ENCODE data around the gene OR14C36. TPM values are rescaled to one million over a fixed set of nuclear protein-coding genes. Genes with fewer than 3 reads are reported as not detected.

The OR14C36 gene
- total and polyA plus RNA-seq, 2 of the 8 experiments (the other 6 are each of a cell fraction or from before 2014, with no cell fraction given) = not detected

DNA sequence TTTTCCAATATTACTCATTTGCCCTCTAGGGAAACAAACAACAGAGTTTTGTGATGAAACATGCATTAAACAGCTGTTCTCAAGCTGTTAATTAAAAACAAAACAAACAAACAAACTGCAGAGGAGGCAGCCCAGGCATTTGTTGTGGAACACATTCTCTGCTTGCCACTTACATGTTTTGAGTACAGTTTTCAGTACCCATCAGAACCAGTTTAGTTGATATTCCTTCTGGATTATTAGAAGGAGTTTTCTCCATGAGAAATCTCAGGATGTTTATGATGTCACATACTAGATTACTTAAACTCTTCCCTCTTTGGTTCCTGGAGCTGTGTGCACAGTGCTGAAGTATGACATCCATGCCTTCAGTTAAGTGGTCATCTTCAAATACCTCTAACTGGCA, 26.9 kb downstream of the OR14C36 start, which contains the start of gene OR2T6:
Gene OR2T6, plus strand, starts transcription at position 301 of the 400 bp plus-strand sequence. CDS start 11,863 bp downstream, outside the sequence.
- Histone ChIP-seq H3K23ac (ENCODE audit: insufficient read length) (no peak within 1 kb of the TSS), H3K9me3 (ENCODE audit: insufficient read depth in 2 of 2, low read depth in 1 of 2, low read length in 1 of 2) (peaks cover 62 to 68% of the 10 kb centered on the region in 2 experiments), H3K23me2 (ENCODE audit: low read depth, low read length) (no peaks in the 10 kb centered on the region), H3K4me1 (replicated peaks in 1 of 4; ENCODE audit: control insufficient read depth in 3 of 4, insufficient read depth in 4 of 4, low read length in 3 of 4) (no peaks in the 10 kb centered on the region), H3K4ac (replicated peaks; ENCODE audit: insufficient read length, low read depth, low read length) (no peak within 1 kb of the TSS), H4K8ac (ENCODE audit: extremely low read depth, insufficient read depth, low read length) (no peak within 1 kb of the TSS), H3K27ac (ENCODE audit: low read depth, low read length) (no peak within 1 kb of the TSS), H3K4me3 (ENCODE audit: extremely low read depth in 1 of 4, insufficient read depth in 2 of 4, low read depth in 3 of 4, low read length in 4 of 4) (no peak within 1 kb of the TSS), H3K79me2 (ENCODE audit: control insufficient read depth in 1 of 2, insufficient read depth in 2 of 2, low read length in 2 of 2) (no peaks in the 10 kb centered on the region), H4K5ac (ENCODE audit: insufficient read length, low read depth, low read length) (no peak within 1 kb of the TSS), H3K9ac (replicated peaks in 1 of 4; ENCODE audit: extremely low read depth in 1 of 4, low read depth in 3 of 4, low read length in 3 of 4) (no peak within 1 kb of the TSS), H3K36me3 (ENCODE audit: control insufficient read depth in 2 of 4, insufficient read depth in 4 of 4, low read length in 3 of 4) (no peaks in the 10 kb centered on the region; a peak in 1 of 8 replicates), H4K91ac (replicated peaks; ENCODE audit: insufficient read length, low read length) (no peak within 1 kb of the TSS), H3K27me3 (replicated peaks in 1 of 4; ENCODE audit: control insufficient read depth in 3 of 4, extremely low read depth in 1 of 4, insufficient read depth in 3 of 4, low read length in 3 of 4) (no peaks in the 10 kb centered on the region), H4K20me1 (replicated peaks in 1 of 2; ENCODE audit: control insufficient read depth in 1 of 2, insufficient read depth in 2 of 2, low read length in 2 of 2) (no peaks in the 10 kb centered on the region), H2BK20ac (ENCODE audit: low read length) (no peak within 1 kb of the TSS), H2BK120ac (replicated peaks; ENCODE audit: low read depth, low read length) (no peak within 1 kb of the TSS), H3K4me2 (ENCODE audit: insufficient read depth in 1 of 2, low read depth in 2 of 2, low read length in 2 of 2) (no peak within 1 kb of the TSS), H3K79me1 (ENCODE audit: low read depth, low read length) (no peaks in the 10 kb centered on the region), H3K18ac (ENCODE audit: extremely low read depth, low read length) (no peak within 1 kb of the TSS), H2BK15ac (ENCODE audit: low read length) (no peak within 1 kb of the TSS), H3K56ac (replicated peaks; ENCODE audit: insufficient read length, low read depth, low read length) (no peak within 1 kb of the TSS), H2BK5ac (ENCODE audit: low read depth, low read length) (no peak within 1 kb of the TSS), H2AFZ (ENCODE audit: low read length) (no peak within 1 kb of the TSS), H2BK12ac (ENCODE audit: low read depth, low read length) (no peak within 1 kb of the TSS), H2AK5ac (ENCODE audit: low read depth, low read length) (no peak within 1 kb of the TSS), H3K14ac (ENCODE audit: insufficient read length) (no peak within 1 kb of the TSS)
- DNase-seq (ENCODE audit: low read depth in 1 of 2, low spot score in 2 of 2) = no peak
- no peak for FAIRE-seq
- CTCF ChIA-PET (ENCODE audit: partially characterized antibody) = no interaction called here
- POLR2A ChIA-PET (ENCODE audit: partially characterized antibody) = no interaction called here
- TF ChIP-seq RFX5 (IDR thresholded peaks at IDR 0.05; ENCODE audit: borderline replicate concordance, low read depth, low read length) = no peak
- TF ChIP-seq MAFK (IDR thresholded peaks at IDR 0.05; ENCODE audit: low read depth, low read length) = no peak
- TF ChIP-seq, protein P1, sequence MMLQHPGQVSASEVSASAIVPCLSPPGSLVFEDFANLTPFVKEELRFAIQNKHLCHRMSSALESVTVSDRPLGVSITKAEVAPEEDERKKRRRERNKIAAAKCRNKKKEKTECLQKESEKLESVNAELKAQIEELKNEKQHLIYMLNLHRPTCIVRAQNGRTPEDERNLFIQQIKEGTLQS (IDR thresholded peaks at IDR 0.05; ENCODE audit: insufficient read depth, low read depth, low read length) = no peak
- no peak for TF ChIP-seq RAD21 (IDR thresholded peaks at IDR 0.05 in 1 of 2, conservative IDR thresholded peaks at IDR 0.05 in 1 of 2; ENCODE audit: low read depth in 2 of 2, low read length in 2 of 2)
- TF ChIP-seq, protein P2, sequence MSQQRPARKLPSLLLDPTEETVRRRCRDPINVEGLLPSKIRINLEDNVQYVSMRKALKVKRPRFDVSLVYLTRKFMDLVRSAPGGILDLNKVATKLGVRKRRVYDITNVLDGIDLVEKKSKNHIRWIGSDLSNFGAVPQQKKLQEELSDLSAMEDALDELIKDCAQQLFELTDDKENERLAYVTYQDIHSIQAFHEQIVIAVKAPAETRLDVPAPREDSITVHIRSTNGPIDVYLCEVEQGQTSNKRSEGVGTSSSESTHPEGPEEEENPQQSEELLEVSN (IDR thresholded peaks at IDR 0.05) = no peak
- TF ChIP-seq, protein P3, sequence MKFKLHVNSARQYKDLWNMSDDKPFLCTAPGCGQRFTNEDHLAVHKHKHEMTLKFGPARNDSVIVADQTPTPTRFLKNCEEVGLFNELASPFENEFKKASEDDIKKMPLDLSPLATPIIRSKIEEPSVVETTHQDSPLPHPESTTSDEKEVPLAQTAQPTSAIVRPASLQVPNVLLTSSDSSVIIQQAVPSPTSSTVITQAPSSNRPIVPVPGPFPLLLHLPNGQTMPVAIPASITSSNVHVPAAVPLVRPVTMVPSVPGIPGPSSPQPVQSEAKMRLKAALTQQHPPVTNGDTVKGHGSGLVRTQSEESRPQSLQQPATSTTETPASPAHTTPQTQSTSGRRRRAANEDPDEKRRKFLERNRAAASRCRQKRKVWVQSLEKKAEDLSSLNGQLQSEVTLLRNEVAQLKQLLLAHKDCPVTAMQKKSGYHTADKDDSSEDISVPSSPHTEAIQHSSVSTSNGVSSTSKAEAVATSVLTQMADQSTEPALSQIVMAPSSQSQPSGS (IDR thresholded peaks at IDR 0.05; ENCODE audit: low read length) = no peak
- no peak for TF ChIP-seq EP300 (IDR thresholded peaks at IDR 0.05; ENCODE audit: borderline replicate concordance in 1 of 2, low read depth in 2 of 2, low read length in 2 of 2)
- TF ChIP-seq CTBP2 (IDR thresholded peaks at IDR 0.05; ENCODE audit: borderline replicate concordance, insufficient read depth, insufficient read length, low read length) = no peak
- TF ChIP-seq KDM5A (IDR thresholded peaks at IDR 0.05; ENCODE audit: low read length) = no peak
- no peak for TF ChIP-seq SUZ12 (IDR thresholded peaks at IDR 0.05; ENCODE audit: low read length)

Data from H1 (cell line).